ENCODE results near the gene KRT9. TPM values are rescaled to one million over a fixed set of nuclear protein-coding genes. Genes with fewer than 3 reads are reported as not detected.
A peak's percentile ranks its signal among the peaks of the same experiment; 100 is the strongest.
"Not testable (repeated sequence)": the region's sequence is repeated elsewhere in the genome, so short reads cannot be mapped to it uniquely, and the experiment has no call there.

KRT9 gene
- total RNA-seq, 1 donor from 2014 or later = 0.16 TPM

- no peak for ATAC-seq
Observed at GRCh38 chr17:41546819-41547218, 25.0 kb downstream of the KRT9 start.

- ATAC-seq = no peak
Observed at GRCh38 chr17:41545829-41546410, 25.9 kb downstream of the KRT9 start.

GRCh38 chr17:41544935-41545334, 26.9 kb downstream of the KRT9 start:
- ATAC-seq = no peak

GRCh38 chr17:41544491-41544892, 27.4 kb downstream of the KRT9 start:
- peak; percentile 14 for ATAC-seq

- not testable (repeated sequence) for ATAC-seq
Observed at GRCh38 chr17:41542786-41543185, 29.1 kb downstream of the KRT9 start.

- ATAC-seq = no peak
Observed at GRCh38 chr17:41542357-41542756, 29.5 kb downstream of the KRT9 start.

- peak; percentile 42 for ATAC-seq
Observed at GRCh38 chr17:41540921-41541625, 30.8 kb downstream of the KRT9 start.

GRCh38 chr17:41539979-41540701, 31.7 kb downstream of the KRT9 start:
- no peak for ATAC-seq

GRCh38 chr17:41539071-41539492, 32.8 kb downstream of the KRT9 start:
- no peak for ATAC-seq

- peak; percentile 19 for ATAC-seq
Observed at GRCh38 chr17:41538565-41538991, 33.3 kb downstream of the KRT9 start.

GRCh38 chr17:41537990-41538389, 33.9 kb downstream of the KRT9 start:
- peak; percentile 72 for ATAC-seq

GRCh38 chr17:41537614-41537954, 34.3 kb downstream of the KRT9 start:
- ATAC-seq = no peak

GRCh38 chr17:41536741-41537613, 34.9 kb downstream of the KRT9 start:
- ATAC-seq = no peak

GRCh38 chr17:41535764-41536481, 35.9 kb downstream of the KRT9 start:
- ATAC-seq = no peak

- ATAC-seq = no peak
Observed at GRCh38 chr17:41534899-41535546, 36.8 kb downstream of the KRT9 start.

- ATAC-seq = no peak
Observed at GRCh38 chr17:41533613-41534012, 38.2 kb downstream of the KRT9 start.

- ATAC-seq = peak; percentile 31
Observed at GRCh38 chr17:41532947-41533570, 38.8 kb downstream of the KRT9 start.

- ATAC-seq = no peak
Observed at GRCh38 chr17:41531993-41532392, 39.9 kb downstream of the KRT9 start.

- no peak for ATAC-seq
Observed at GRCh38 chr17:41530062-41531048, 41.5 kb downstream of the KRT9 start.

GRCh38 chr17:41529491-41529915, 42.4 kb downstream of the KRT9 start:
- no peak for ATAC-seq
